HG03442 (cell line): ENCODE data around the gene NAGA.

Source experiments
- ATAC-seq: cut with Tn5 transposase; IDR thresholded peaks from one replicate; pipeline ENCODE4 v1.9.1; 2021; ENCODE audit warnings: mild to moderate bottlenecking, moderate library complexity; ENCODE audit not compliant: unreplicated experiment

NAGA gene

GRCh38 chr22:42052765-42053164 is 17.8 kb downstream of the NAGA start:
- ATAC-seq: no peak

GRCh38 chr22:42050641-42051180 is 19.9 kb downstream of the NAGA start:
- ATAC-seq: no peak

GRCh38 chr22:42041784-42042183 is 28.8 kb downstream of the NAGA start:
- no peak for ATAC-seq

- no peak for ATAC-seq
Observed at GRCh38 chr22:42039271-42039670, 31.3 kb downstream of the NAGA start.

GRCh38 chr22:42035256-42035655 is 35.4 kb downstream of the NAGA start:
- ATAC-seq: no peak

GRCh38 chr22:42033263-42034181 is 37.1 kb downstream of the NAGA start:
- ATAC-seq: no peak

GRCh38 chr22:42026705-42027104 is 43.9 kb downstream of the NAGA start:
- no peak for ATAC-seq

GRCh38 chr22:42025421-42025820 is 45.2 kb downstream of the NAGA start:
- ATAC-seq: no peak

GRCh38 chr22:42022162-42022847 is 48.3 kb downstream of the NAGA start:
- no peak for ATAC-seq

GRCh38 chr22:42021571-42021970 is 49.0 kb downstream of the NAGA start:
- no peak for ATAC-seq

- no peak for ATAC-seq
Observed at GRCh38 chr22:42018224-42018623, 52.4 kb downstream of the NAGA start.

GRCh38 chr22:42016111-42016510 is 54.5 kb downstream of the NAGA start:
- no peak for ATAC-seq

- no peak for ATAC-seq
Observed at GRCh38 chr22:42013385-42013784, 57.2 kb downstream of the NAGA start.

- ATAC-seq: no peak
Observed at GRCh38 chr22:42010778-42011177, 59.8 kb downstream of the NAGA start.
